GM21825 (cell line): ENCODE measurements around the gene DAND5.

Experiments
- ATAC-seq: cut with Tn5 transposase; IDR thresholded peaks from one replicate; pipeline ENCODE4 v1.9.1; 2021; ENCODE audit warnings: mild to moderate bottlenecking, moderate library complexity; ENCODE audit not compliant: unreplicated experiment

DAND5 gene

GRCh38 chr19:12969292-12969988 lies at the start of gene DAND5:
TSS of gene DAND5 (plus strand) at chr19:12969576. CDS start at chr19:12969661, 85 bp downstream.
- ATAC-seq: no peak

- ATAC-seq: no peak
These were observed 48.3 kb upstream of the DAND5 start for GRCh38 chr19:12921047-12921446.

- no peak for ATAC-seq
These were observed 46.4 kb upstream of the DAND5 start for GRCh38 chr19:12922959-12923358.

- no peak for ATAC-seq
These were observed 44.6 kb upstream of the DAND5 start for GRCh38 chr19:12924621-12925310.

GRCh38 chr19:12930002-12930645 lies 39.3 kb upstream of the DAND5 start:
- ATAC-seq: no peak

- ATAC-seq: no peak
These were observed 36.7 kb upstream of the DAND5 start for GRCh38 chr19:12932392-12933286.

- peak; percentile 35 for ATAC-seq
These were observed 35.9 kb upstream of the DAND5 start, which contains the start of gene FARSA for GRCh38 chr19:12933287-12934072. TSS of gene FARSA (minus strand) at chr19:12933711. CDS start at chr19:12933696, 15 bp downstream.

- no peak for ATAC-seq
These were observed 34.3 kb upstream of the DAND5 start for GRCh38 chr19:12935071-12935470.

GRCh38 chr19:12936582-12936981 lies 32.8 kb upstream of the DAND5 start:
- no peak for ATAC-seq

GRCh38 chr19:12937093-12937926 lies 32.1 kb upstream of the DAND5 start:
- ATAC-seq: no peak

GRCh38 chr19:12937927-12938778 lies 31.2 kb upstream of the DAND5 start, which contains the start of gene CALR:
TSS of gene CALR (plus strand) at chr19:12938609. CDS start at chr19:12938680, 71 bp downstream.
- peak; percentile 80 for ATAC-seq

- no peak for ATAC-seq
These were observed 30.4 kb upstream of the DAND5 start for GRCh38 chr19:12938779-12939601.

- no peak for ATAC-seq
These were observed 29.4 kb upstream of the DAND5 start for GRCh38 chr19:12939975-12940423.

GRCh38 chr19:12940897-12941296 lies 28.5 kb upstream of the DAND5 start:
- ATAC-seq: no peak

GRCh38 chr19:12943437-12944044 lies 25.8 kb upstream of the DAND5 start:
- no peak for ATAC-seq

GRCh38 chr19:12944104-12944674 lies 25.2 kb upstream of the DAND5 start:
- ATAC-seq: no peak
